ENCODE data around the gene ATRN.

GRCh38 chr20:3629893-3630292 is 159.1 kb downstream of the ATRN start:
- TF ChIP-seq POLR2A (IDR thresholded peaks at IDR 0.05; ENCODE audit: low read length) (no peak), GATA1 (IDR thresholded peaks at IDR 0.05; ENCODE audit: low read depth, low read length) (no peak)
